Stomach (tissue), 4 donors: Measurements from ENCODE around the gene OS9.

Source experiments
- CTCF ChIP-seq, 7 experiments: fragments of 450-650 bp in 4 of 7; fragments of 200-600 bp in 3 of 7; sonication (generic) in 3 of 7; IDR thresholded peaks; one replicate each; pipeline ENCODE4 v1.5.1; 2016 to 2019; ENCODE audit warnings: antibody characterized with exemption in 7 of 7, control low read depth in 2 of 7, mild to moderate bottlenecking in 1 of 7
- EP300 ChIP-seq: sonication (generic); formaldehyde crosslinking; IDR thresholded peaks from one replicate; pipeline ENCODE4 v1.6.1; 2017; ENCODE audit warnings: antibody characterized with exemption
- POLR2A ChIP-seq, 4 donors: fragments of 450-650 bp; IDR thresholded peaks; one replicate each; pipeline ENCODE4 v1.6.1; 2016; ENCODE audit warnings: antibody characterized with exemption in 4 of 4, control low read depth in 2 of 4, mild to moderate bottlenecking in 1 of 4, moderate library complexity in 1 of 4

- no peak for TF ChIP-seq POLR2A (IDR thresholded peaks at IDR 0.05)
- TF ChIP-seq EP300, result no peak
- no peak for TF ChIP-seq CTCF (IDR thresholded peaks at IDR 0.05)
Measured at GRCh38 chr12:57725851-57726150, 31.9 kb downstream of the OS9 start.
